Hepatocyte (in vitro differentiated cells): ENCODE measurements around the gene NPDC1. TPM values are rescaled to one million over a fixed set of nuclear protein-coding genes. Genes with fewer than 3 reads are reported as not detected.

Experiments used
- DNase-seq: peaks from one replicate; pipeline ENCODE4 v3.0.0-alpha.2; 2016; ENCODE audit warnings: low spot score
- H2AFZ ChIP-seq: fragments of 200-600 bp; sonication (generic); 2 replicates; pipeline ENCODE4 v1.6.0; 2016; ENCODE audit warnings: antibody characterized with exemption, mild to moderate bottlenecking
- H3K27ac ChIP-seq: fragments of 200-600 bp; sonication (generic); 2 replicates; pipeline ENCODE4 v1.5.1; 2016; ENCODE audit warnings: mild to moderate bottlenecking
- H3K27me3 ChIP-seq: fragments of 200-600 bp; sonication (generic); 2 replicates; pipeline ENCODE4 v1.6.1; 2016
- H3K36me3 ChIP-seq: fragments of 200-600 bp; sonication (generic); replicated peaks from 2 replicates; pipeline ENCODE4 v1.5.1; 2016; ENCODE audit warnings: low read depth; ENCODE audit not compliant: insufficient read depth
- H3K4me1 ChIP-seq: fragments of 200-600 bp; sonication (generic); 2 replicates; pipeline ENCODE4 v1.5.1; 2016; ENCODE audit warnings: mild to moderate bottlenecking, moderate library complexity; ENCODE audit not compliant: insufficient read depth
- H3K4me2 ChIP-seq: fragments of 200-600 bp; sonication (generic); 2 replicates; pipeline ENCODE4 v1.6.0; 2016
- H3K4me3 ChIP-seq: fragments of 200-600 bp; sonication (generic); 2 replicates; pipeline ENCODE4 v1.5.1; 2016; ENCODE audit warnings: mild to moderate bottlenecking
- H3K79me2 ChIP-seq: fragments of 200-600 bp; sonication (generic); 2 replicates; pipeline ENCODE4 v1.6.0; 2017; ENCODE audit warnings: mild to moderate bottlenecking
- H3K9me2 ChIP-seq: fragments of 200-600 bp; sonication (generic); replicated peaks from 2 replicates; pipeline ENCODE4 v1.6.0; 2017; ENCODE audit warnings: mild to moderate bottlenecking; ENCODE audit not compliant: insufficient read depth
- H3K9me3 ChIP-seq: fragments of 200-600 bp; sonication (generic); 2 replicates; pipeline ENCODE4 v1.5.1; 2016; ENCODE audit warnings: low read depth, mild to moderate bottlenecking
- H4K20me1 ChIP-seq: fragments of 200-600 bp; sonication (generic); 2 replicates; pipeline ENCODE4 v1.6.0; 2016; ENCODE audit warnings: mild to moderate bottlenecking; ENCODE audit not compliant: insufficient read depth, poor library complexity, severe bottlenecking
- CTCF ChIP-seq: fragments of 200-600 bp; sonication (generic); IDR thresholded peaks from 2 replicates; pipeline ENCODE4 v1.5.1; 2016; ENCODE audit warnings: antibody characterized with exemption, mild to moderate bottlenecking; ENCODE audit not compliant: poor library complexity
- EZH2 ChIP-seq: fragments of 200-600 bp; sonication (generic); IDR thresholded peaks from 2 replicates; pipeline ENCODE4 v1.6.1; 2016; ENCODE audit warnings: antibody characterized with exemption, mild to moderate bottlenecking, borderline replicate concordance
- EZH2phosphoT487 ChIP-seq: fragments of 200-600 bp; sonication (generic); IDR thresholded peaks from one replicate; pipeline ENCODE4 v1.6.1; 2018; ENCODE audit warnings: antibody characterized with exemption, mild to moderate bottlenecking, low read depth, moderate library complexity; ENCODE audit not compliant: unreplicated experiment, severe bottlenecking
- WGBS: methylation state at CpG from one replicate; pipeline ENCODE4 v1.1.6; 2016; ENCODE audit warnings: low lambda C conversion rate; ENCODE audit errors: missing lambda C conversion rate; 5-methylcytosine and 5-hydroxymethylcytosine counted together
- polyA plus RNA-seq: library from polyadenylated mRNA; unstranded; fragments of >200 nt; fragmentation: Nextera tagmentation; extraction: Ambion mirVana; gene quantifications from 2 replicates; pipeline ENCODE4 v1.2.1, GENCODE V29; 2016
- total RNA-seq: library from RNA; depleted of rRNA; stranded (reverse); fragments of >200 nt; gene quantifications from 2 replicates; pipeline ENCODE4 v1.2.3, GENCODE V29; 2014

Gene NPDC1
- total and polyA plus RNA-seq, 2 experiments from 2014 or later = 12.7 to 72.7 TPM

- 82% methylated on average over 8 of the region's 8 CpGs for WGBS
- Histone ChIP-seq H4K20me1 (peaks cover under 1% of the 10 kb centered on the region), H3K4me3 (no peak overlapping the region), H3K9me2 (no peaks in the 10 kb centered on the region), H3K27ac (no peak overlapping the region), H2AFZ (no peak overlapping the region), H3K9me3 (no peaks in the 10 kb centered on the region), H3K4me1 (peaks cover 19% of the 10 kb centered on the region), H3K36me3 (no peaks in the 10 kb centered on the region), H3K27me3 (peaks cover 8% of the 10 kb centered on the region), H3K4me2 (no peak overlapping the region), H3K79me2 (peaks cover 8% of the 10 kb centered on the region)
- TF ChIP-seq EZH2 = no peak
- TF ChIP-seq EZH2phosphoT487 = no peak
- TF ChIP-seq CTCF = no peak
- DNase-seq = no peak
Measured at GRCh38 chr9:137073992-137074399, 28.0 kb upstream of the NPDC1 start.

GRCh38 chr9:137071282-137071681, 25.3 kb upstream of the NPDC1 start:
- Histone ChIP-seq H3K9me3 (no peaks in the 10 kb centered on the region), H4K20me1 (no peaks in the 10 kb centered on the region), H3K36me3 (no peaks in the 10 kb centered on the region), H3K4me2 (peak overlapping the region; percentile 73), H2AFZ (no peak overlapping the region), H3K27ac (peak overlapping the region; percentile 49), H3K79me2 (no peaks in the 10 kb centered on the region), H3K27me3 (no peaks in the 10 kb centered on the region), H3K4me1 (peaks cover 3% of the 10 kb centered on the region), H3K9me2 (no peaks in the 10 kb centered on the region), H3K4me3 (no peak overlapping the region)
- 96% methylated on average over 2 of the region's 2 CpGs for WGBS
- TF ChIP-seq CTCF = no peak
- no peak for TF ChIP-seq EZH2phosphoT487
- TF ChIP-seq EZH2 = no peak
- DNase-seq = no peak

- Histone ChIP-seq H3K27ac (peak overlapping the region; percentile 49), H3K4me3 (no peak overlapping the region), H3K27me3 (no peaks in the 10 kb centered on the region), H3K4me2 (peak overlapping the region; percentile 73), H3K79me2 (no peaks in the 10 kb centered on the region), H4K20me1 (no peaks in the 10 kb centered on the region), H2AFZ (no peak overlapping the region), H3K4me1 (peaks cover 3% of the 10 kb centered on the region), H3K9me3 (no peaks in the 10 kb centered on the region), H3K36me3 (no peaks in the 10 kb centered on the region), H3K9me2 (no peaks in the 10 kb centered on the region)
- WGBS = 34% methylated on average over 6 of the region's 6 CpGs
- TF ChIP-seq EZH2 (no peak), CTCF (peak; percentile 10)
- DNase-seq = no peak
Measured at GRCh38 chr9:137070906-137071275, 24.9 kb upstream of the NPDC1 start.
